ENCODE data around the gene NCKAP5.

The NCKAP5 gene

DNA sequence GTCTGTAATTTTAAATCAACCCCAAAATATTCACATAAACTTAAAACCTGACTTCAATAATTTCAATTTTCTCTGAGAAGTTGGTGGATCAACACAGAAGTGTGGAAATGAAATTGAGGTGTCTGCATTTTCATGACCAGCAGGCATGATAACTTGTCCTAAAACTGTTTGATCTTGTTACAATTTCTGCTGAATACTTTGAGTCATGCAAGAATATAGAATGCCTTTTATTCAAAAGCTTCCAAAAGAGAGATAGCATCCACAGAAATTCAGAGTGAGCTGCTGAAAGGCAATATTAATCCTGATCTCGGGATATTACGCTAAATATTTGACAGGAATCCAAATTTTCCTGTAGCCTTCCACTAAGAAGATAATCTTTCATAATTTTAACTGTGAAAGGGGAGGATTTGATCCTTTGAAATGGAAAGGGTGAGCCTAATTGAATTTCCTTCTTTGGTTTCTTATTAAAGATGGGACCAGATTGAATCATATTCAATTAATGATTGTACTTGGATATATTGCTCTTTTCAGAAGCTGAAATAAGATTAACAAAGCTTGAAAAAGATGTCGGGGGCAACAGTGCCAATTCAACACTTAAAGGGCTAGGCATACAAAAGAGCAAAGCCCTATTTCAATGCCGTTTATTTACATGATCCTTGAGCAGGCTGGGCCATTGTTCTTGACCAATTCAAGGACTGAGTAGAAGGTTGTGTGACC is 129.3 kb downstream of the NCKAP5 start:
- DNase-seq (ENCODE audit: extremely low read depth, insufficient read length): no peak
- no peak overlapping the region for H3K4me3 ChIP-seq (replicated peaks; ENCODE audit: low read depth, low read length)
- H3K36me3 ChIP-seq (ENCODE audit: control insufficient read depth, insufficient read depth, low read length): no peaks in the 10 kb centered on the region
- TF ChIP-seq, protein P1, sequence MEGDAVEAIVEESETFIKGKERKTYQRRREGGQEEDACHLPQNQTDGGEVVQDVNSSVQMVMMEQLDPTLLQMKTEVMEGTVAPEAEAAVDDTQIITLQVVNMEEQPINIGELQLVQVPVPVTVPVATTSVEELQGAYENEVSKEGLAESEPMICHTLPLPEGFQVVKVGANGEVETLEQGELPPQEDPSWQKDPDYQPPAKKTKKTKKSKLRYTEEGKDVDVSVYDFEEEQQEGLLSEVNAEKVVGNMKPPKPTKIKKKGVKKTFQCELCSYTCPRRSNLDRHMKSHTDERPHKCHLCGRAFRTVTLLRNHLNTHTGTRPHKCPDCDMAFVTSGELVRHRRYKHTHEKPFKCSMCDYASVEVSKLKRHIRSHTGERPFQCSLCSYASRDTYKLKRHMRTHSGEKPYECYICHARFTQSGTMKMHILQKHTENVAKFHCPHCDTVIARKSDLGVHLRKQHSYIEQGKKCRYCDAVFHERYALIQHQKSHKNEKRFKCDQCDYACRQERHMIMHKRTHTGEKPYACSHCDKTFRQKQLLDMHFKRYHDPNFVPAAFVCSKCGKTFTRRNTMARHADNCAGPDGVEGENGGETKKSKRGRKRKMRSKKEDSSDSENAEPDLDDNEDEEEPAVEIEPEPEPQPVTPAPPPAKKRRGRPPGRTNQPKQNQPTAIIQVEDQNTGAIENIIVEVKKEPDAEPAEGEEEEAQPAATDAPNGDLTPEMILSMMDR (IDR thresholded peaks at IDR 0.05; ENCODE audit: insufficient read depth, low read length, poor library complexity, severe bottlenecking): no peak
- no peaks in the 10 kb centered on the region; the same call in 1 of the 2 replicates for H3K27me3 ChIP-seq (replicated peaks; ENCODE audit: control insufficient read depth, insufficient read depth, low read length)

DNA sequence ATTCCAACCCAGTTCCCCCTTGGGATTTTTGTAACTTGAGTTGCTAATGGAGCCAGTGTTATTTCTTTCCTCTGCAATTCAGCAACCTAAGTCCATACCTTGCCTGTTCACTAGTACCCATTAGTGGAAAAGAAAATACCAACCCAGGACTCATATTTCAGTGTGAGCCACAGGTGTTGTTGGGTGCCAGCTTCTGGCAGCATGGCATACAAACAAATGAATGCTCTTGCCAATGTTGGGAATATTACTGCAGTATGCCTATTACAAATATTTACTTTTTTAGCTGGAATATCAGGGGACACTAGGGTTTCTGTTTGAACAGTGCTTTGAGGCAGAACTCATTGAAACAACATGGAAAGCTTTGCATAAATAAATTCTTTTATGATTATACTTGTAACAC is 130.2 kb downstream of the NCKAP5 start:
- DNase-seq (ENCODE audit: extremely low read depth, insufficient read length): no peak
- Histone ChIP-seq H3K36me3 (ENCODE audit: control insufficient read depth, insufficient read depth, low read length) (no peaks in the 10 kb centered on the region), H3K4me3 (replicated peaks; ENCODE audit: low read depth, low read length) (no peak overlapping the region), H3K27me3 (replicated peaks; ENCODE audit: control insufficient read depth, insufficient read depth, low read length) (no peaks in the 10 kb centered on the region)
- TF ChIP-seq, protein P1 (IDR thresholded peaks at IDR 0.05; ENCODE audit: insufficient read depth, low read length, poor library complexity, severe bottlenecking): no peak

DNA sequence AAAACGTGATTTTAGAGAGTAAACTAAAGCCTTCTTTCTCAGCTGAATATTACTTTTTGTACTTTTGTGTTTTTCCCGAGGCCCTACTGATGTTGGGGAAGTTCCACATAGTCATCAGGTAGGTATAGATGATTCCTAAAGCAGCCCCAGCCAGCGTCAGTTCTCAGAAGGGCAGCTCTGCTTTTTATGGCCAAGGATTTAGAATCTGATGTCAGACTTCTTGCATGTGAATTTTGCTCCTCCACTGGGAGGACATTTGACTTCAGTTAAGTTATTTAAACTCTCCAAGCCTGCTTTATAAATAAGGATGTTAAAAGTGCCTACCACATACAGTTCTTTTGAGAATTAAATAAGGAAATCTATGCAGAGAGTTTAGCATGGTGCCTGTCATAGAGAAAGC is 130.8 kb downstream of the NCKAP5 start:
- TF ChIP-seq, protein P1 (IDR thresholded peaks at IDR 0.05; ENCODE audit: insufficient read depth, low read length, poor library complexity, severe bottlenecking): no peak

DNA sequence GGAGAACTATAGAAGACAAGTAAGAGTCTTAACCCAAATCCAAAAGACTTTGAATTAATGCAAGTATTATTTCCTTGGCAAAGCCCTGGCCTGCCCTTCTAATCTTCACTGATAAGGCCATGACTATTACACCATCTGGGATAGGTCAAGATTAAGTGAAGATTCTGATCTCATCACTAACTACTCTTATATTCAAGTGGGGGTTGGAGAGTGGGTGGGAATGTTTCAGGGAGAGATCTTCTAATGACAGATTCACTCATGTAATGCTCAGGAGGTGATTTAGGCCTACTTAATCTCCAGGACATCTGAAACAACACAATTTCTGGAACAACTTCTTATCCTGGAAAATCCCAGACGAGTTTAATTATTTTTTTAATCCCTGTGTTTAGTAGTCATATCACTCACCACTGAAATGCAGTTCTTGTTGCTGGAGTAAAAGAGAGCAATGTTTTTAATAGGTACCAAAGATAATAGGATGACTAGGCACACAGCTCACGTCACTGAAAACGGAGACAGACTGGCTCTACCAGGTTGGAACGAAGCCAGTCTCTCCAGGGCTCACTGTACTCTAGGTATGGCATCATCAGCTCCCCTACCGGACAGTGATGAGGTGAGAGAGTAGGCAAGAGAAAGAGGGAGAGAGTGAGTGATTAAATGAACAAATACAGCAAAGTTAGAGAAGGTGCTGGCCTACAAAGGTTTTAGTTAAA is 133.1 kb downstream of the NCKAP5 start:
- H3K27me3 ChIP-seq (replicated peaks; ENCODE audit: control insufficient read depth, insufficient read depth, low read length): no peaks in the 10 kb centered on the region
- H3K36me3 ChIP-seq (ENCODE audit: control insufficient read depth, insufficient read depth, low read length): no peaks in the 10 kb centered on the region
- DNase-seq (ENCODE audit: extremely low read depth, insufficient read length): no peak
- TF ChIP-seq, protein P1 (IDR thresholded peaks at IDR 0.05; ENCODE audit: insufficient read depth, low read length, poor library complexity, severe bottlenecking): no peak
- H3K4me3 ChIP-seq (replicated peaks; ENCODE audit: low read depth, low read length): no peak overlapping the region

More for the DNA sequence above, 130.8 kb downstream of the NCKAP5 start:
- no peaks in the 10 kb centered on the region for H3K27me3 ChIP-seq (replicated peaks; ENCODE audit: control insufficient read depth, insufficient read depth, low read length)
- no peak overlapping the region for H3K4me3 ChIP-seq (replicated peaks; ENCODE audit: low read depth, low read length)
- H3K36me3 ChIP-seq (ENCODE audit: control insufficient read depth, insufficient read depth, low read length): no peaks in the 10 kb centered on the region
- no peak for DNase-seq (ENCODE audit: extremely low read depth, insufficient read length)

DNA sequence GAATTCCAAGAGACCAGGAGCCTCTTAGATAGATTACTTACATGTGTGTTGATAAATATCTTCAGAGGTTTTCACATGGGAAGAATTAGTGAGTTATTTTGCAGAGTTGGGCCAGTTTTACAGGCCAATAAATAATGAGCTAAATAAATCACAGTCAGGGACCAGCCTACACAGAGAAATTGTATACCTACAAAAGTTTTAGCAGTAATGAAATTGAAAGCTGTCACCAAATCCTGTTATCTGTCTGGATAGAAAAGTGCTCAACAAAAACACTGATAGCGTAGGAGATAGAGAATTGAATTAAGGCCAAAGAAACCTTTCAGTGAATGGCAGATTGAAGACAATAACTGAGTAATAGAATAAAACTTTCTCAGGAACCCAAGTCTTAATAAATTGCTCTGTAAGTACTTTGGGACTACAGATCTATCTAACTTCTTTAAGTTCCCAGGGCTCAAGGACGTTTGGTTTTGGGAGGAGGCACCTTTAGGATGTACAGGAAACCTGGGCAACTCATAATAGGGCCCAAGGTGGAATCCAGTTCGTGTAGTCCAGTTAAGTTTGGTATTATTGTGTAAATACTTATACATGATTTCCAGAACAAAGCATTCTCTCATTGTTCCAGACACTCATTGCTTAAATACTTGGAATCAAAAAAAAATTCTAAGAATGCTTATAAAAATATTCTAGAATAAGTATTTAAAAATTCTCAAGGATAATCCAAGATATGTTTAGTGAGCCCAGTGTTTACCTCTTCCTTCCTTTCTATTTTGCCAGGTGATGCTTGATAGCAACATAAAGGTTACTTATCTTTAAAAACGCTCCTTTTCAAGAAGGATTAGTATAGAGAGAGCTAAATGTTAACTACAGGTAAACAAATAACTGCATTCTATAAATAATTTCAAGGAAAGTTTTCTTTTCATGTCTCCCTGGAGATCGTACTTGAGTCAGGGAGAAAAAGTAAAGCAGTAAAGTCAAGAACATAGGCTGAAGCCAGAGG is 134.5 kb downstream of the NCKAP5 start:
- Histone ChIP-seq H3K27me3 (replicated peaks; ENCODE audit: control insufficient read depth, insufficient read depth, low read length) (no peaks in the 10 kb centered on the region), H3K36me3 (ENCODE audit: control insufficient read depth, insufficient read depth, low read length) (no peaks in the 10 kb centered on the region), H3K4me3 (replicated peaks; ENCODE audit: low read depth, low read length) (no peak overlapping the region)
- TF ChIP-seq, protein P1 (IDR thresholded peaks at IDR 0.05; ENCODE audit: insufficient read depth, low read length, poor library complexity, severe bottlenecking): no peak
- DNase-seq (ENCODE audit: extremely low read depth, insufficient read length): no peak

Data from GM06990 (cell line).